ENCODE data around the gene SEMA3E. TPM values are rescaled to one million over a fixed set of nuclear protein-coding genes. Genes with fewer than 3 reads are reported as not detected.
A peak's percentile ranks its signal among the peaks of the same experiment; 100 is the strongest.

SEMA3E gene
- total and polyA plus RNA-seq, 10 of the 15 experiments (the other 5 are each of a cell fraction or from before 2014, with no cell fraction given), result 0.08 to 2.0 (median 0.82) TPM

DNA sequence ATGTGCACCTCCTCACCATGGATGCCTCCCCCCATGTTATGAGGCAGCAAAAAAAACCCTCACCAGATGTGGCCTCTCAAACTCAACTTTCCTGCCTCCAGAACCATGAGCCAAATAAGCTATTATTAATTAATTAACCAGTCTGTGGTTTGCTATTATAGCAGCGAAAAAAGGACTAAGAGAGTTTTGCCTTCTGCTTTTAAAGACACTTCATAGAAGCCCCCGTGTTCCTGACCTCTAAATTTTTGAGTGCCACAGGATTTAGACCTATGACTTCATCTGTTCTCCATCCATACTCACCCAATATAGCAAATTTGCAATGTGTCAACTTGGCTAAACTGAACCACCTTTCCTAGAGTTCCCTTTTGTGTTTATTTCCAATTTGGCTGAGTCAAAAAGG is 9.2 kb upstream of the SEMA3E start:
- intact Hi-C loops (cut with micrococcal nuclease; ENCODE audit: unreplicated experiment) (loop anchor here (10.0 kb wide), 1 partner anchor 843 kb away; no protein-coding TSS in a partner anchor), in situ Hi-C loops (cut with MboI) (loop anchor here (10.0 kb wide), 1 partner anchor 253 kb away; no protein-coding TSS in a partner anchor)
- CTCF ChIA-PET, result interaction anchor here (0.9 to 1.2 kb wide), 3 partner anchors 244 to 849 kb away, joined by 3 to 4 read pairs (median 4); no protein-coding TSS in a partner anchor
- no peak overlapping the region for H2AFZ ChIP-seq (ENCODE audit: control insufficient read depth, low read depth, low read length)
- no peaks in the 10 kb centered on the region for H3K4me1 ChIP-seq (ENCODE audit: control insufficient read depth, insufficient read depth, low read length)
- H3K9ac ChIP-seq (ENCODE audit: control insufficient read depth, insufficient read depth, low read length), result no peak overlapping the region
- H3K27ac ChIP-seq (ENCODE audit: control insufficient read depth, insufficient read depth), result no peak overlapping the region
- no peaks in the 10 kb centered on the region for H3K36me3 ChIP-seq (ENCODE audit: control insufficient read depth in 2 of 2, insufficient read depth in 2 of 2, low read length in 1 of 2)
- DNase-seq (ENCODE audit: low read depth, low spot score) (no peak), ATAC-seq (no peak), FAIRE-seq (no peak)
- H3K9me3 ChIP-seq (replicated peaks; ENCODE audit: control insufficient read depth, insufficient read depth, low read length), result no peaks in the 10 kb centered on the region
- no peak overlapping the region for H3K4me2 ChIP-seq (ENCODE audit: control insufficient read depth, insufficient read depth)
- H3K4me3 ChIP-seq, result no peak overlapping the region
- H4K20me1 ChIP-seq (ENCODE audit: control insufficient read depth, insufficient read depth), result no peaks in the 10 kb centered on the region
- no peaks in the 10 kb centered on the region for H3K79me2 ChIP-seq (ENCODE audit: control insufficient read depth, insufficient read depth, low read length)
- WGBS (ENCODE audit: insufficient coverage, insufficient replicate concordance, low lambda C conversion rate, missing lambda C conversion rate), result 0% methylated on average over 2 of the region's 2 CpGs
- no TSS peak for BruUV-seq (replicated peaks)
- SMC1A ChIA-PET (ENCODE audit: uncharacterized antibody, unreplicated experiment), result interaction anchor here (0.6 to 1.3 kb wide), 6 partner anchors 41 to 270 kb away, joined by 3 read pairs; no protein-coding TSS in a partner anchor
- TF ChIP-seq SMC3 (IDR thresholded peaks at IDR 0.05; ENCODE audit: borderline replicate concordance, low read length), result no peak
- no peaks in the 10 kb centered on the region for H3K27me3 ChIP-seq (replicated peaks in 1 of 2; ENCODE audit: control insufficient read depth in 2 of 2, insufficient read depth in 2 of 2, low read length in 1 of 2)
- POLR2A ChIA-PET, result no interaction called here
- RAD21 ChIA-PET (ENCODE audit: unreplicated experiment), result interaction anchor here (1.1 to 1.4 kb wide), 2 partner anchors 25 to 246 kb away, joined by 3 to 5 read pairs; no protein-coding TSS in a partner anchor

DNA sequence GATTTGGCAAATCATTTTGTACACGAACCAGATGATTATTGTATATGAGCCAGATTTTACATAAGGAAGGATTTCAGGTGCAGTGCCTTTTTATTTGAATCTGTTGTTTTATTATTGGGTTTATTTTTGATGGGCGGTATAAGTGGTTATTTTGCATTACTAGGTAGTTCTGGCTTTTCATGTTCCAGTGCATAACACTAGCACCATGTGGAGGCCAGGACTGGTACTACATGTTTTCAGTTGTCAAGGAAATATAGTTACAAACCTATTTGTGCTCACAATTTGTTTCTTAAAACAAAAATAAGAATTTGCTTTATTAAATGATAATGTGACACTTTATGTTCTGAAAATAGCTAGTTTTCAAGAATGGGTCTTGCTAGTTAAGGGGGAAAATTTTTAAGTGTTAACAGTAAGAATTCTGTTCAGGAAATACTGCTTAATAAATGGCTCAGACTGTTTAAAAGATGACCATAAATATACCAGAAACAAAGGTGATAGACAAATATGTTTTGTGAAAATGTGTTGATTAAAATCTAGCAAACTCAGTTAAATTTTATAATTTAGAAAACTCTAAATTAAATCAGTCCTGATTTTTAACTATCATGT is 7.1 kb upstream of the SEMA3E start:
- Histone ChIP-seq H3K27ac (ENCODE audit: control insufficient read depth, insufficient read depth) (no peak overlapping the region), H3K36me3 (ENCODE audit: control insufficient read depth in 2 of 2, insufficient read depth in 2 of 2, low read length in 1 of 2) (no peaks in the 10 kb centered on the region), H3K4me3 (no peak overlapping the region), H3K4me1 (ENCODE audit: control insufficient read depth, insufficient read depth, low read length) (no peaks in the 10 kb centered on the region), H3K79me2 (ENCODE audit: control insufficient read depth, insufficient read depth, low read length) (no peaks in the 10 kb centered on the region), H3K9me3 (replicated peaks; ENCODE audit: control insufficient read depth, insufficient read depth, low read length) (no peaks in the 10 kb centered on the region), H3K4me2 (ENCODE audit: control insufficient read depth, insufficient read depth) (no peak overlapping the region), H3K27me3 (replicated peaks in 1 of 2; ENCODE audit: control insufficient read depth in 2 of 2, insufficient read depth in 2 of 2, low read length in 1 of 2) (no peaks in the 10 kb centered on the region; a peak in 1 of 4 replicates), H2AFZ (ENCODE audit: control insufficient read depth, low read depth, low read length) (no peak overlapping the region), H3K9ac (ENCODE audit: control insufficient read depth, insufficient read depth, low read length) (no peak overlapping the region), H4K20me1 (ENCODE audit: control insufficient read depth, insufficient read depth) (no peaks in the 10 kb centered on the region)
- in situ Hi-C loops (cut with MboI) (loop anchor here (10.0 kb wide), 1 partner anchor 251 kb away; no protein-coding TSS in a partner anchor), intact Hi-C loops (cut with micrococcal nuclease; ENCODE audit: unreplicated experiment) (loop anchor here (1.0 to 10.0 kb wide), 2 partner anchors 245 to 841 kb away; no protein-coding TSS in a partner anchor)
- DNase-seq (ENCODE audit: low read depth, low spot score) (peak; percentile 7), FAIRE-seq (no peak), ATAC-seq (peak; percentile 80)
- CTCF ChIA-PET, result interaction anchor here (0.7 to 1.4 kb wide), 9 partner anchors 17 to 847 kb away, joined by 3 to 14 read pairs (median 3); no protein-coding TSS in a partner anchor
- RAD21 ChIA-PET (ENCODE audit: unreplicated experiment), result interaction anchor here (0.6 to 1.0 kb wide), 2 partner anchors 244 to 890 kb away, joined by 3 to 4 read pairs; no protein-coding TSS in a partner anchor
- TF ChIP-seq, protein P1, sequence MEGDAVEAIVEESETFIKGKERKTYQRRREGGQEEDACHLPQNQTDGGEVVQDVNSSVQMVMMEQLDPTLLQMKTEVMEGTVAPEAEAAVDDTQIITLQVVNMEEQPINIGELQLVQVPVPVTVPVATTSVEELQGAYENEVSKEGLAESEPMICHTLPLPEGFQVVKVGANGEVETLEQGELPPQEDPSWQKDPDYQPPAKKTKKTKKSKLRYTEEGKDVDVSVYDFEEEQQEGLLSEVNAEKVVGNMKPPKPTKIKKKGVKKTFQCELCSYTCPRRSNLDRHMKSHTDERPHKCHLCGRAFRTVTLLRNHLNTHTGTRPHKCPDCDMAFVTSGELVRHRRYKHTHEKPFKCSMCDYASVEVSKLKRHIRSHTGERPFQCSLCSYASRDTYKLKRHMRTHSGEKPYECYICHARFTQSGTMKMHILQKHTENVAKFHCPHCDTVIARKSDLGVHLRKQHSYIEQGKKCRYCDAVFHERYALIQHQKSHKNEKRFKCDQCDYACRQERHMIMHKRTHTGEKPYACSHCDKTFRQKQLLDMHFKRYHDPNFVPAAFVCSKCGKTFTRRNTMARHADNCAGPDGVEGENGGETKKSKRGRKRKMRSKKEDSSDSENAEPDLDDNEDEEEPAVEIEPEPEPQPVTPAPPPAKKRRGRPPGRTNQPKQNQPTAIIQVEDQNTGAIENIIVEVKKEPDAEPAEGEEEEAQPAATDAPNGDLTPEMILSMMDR (IDR thresholded peaks at IDR 0.05 in 2 of 3, conservative IDR thresholded peaks at IDR 0.05 in 1 of 3; ENCODE audit: control insufficient read depth in 2 of 3, extremely low read depth in 1 of 3, insufficient read depth in 1 of 3, low read depth in 3 of 3, low read length in 3 of 3), result peak; percentile 80 to 89 (median 82); a peak in 5 of 6 replicates
- TF ChIP-seq RUNX3 (IDR thresholded peaks at IDR 0.05; ENCODE audit: low read length) (no peak), CHD2 (IDR thresholded peaks at IDR 0.05; ENCODE audit: borderline replicate concordance, low read depth, low read length) (no peak), TCF12 (IDR thresholded peaks at IDR 0.05; ENCODE audit: low read depth, low read length) (no peak), FOXK2 (IDR thresholded peaks at IDR 0.05) (no peak), RAD21 (IDR thresholded peaks at IDR 0.05; ENCODE audit: insufficient read depth, low read depth, low read length) (peak; percentile 96), ZSCAN29 (IDR thresholded peaks at IDR 0.05) (no peak), DPF2 (IDR thresholded peaks at IDR 0.05) (no peak), KDM1A (IDR thresholded peaks at IDR 0.05; ENCODE audit: borderline replicate concordance) (no peak), SMC3 (IDR thresholded peaks at IDR 0.05; ENCODE audit: borderline replicate concordance, low read length) (peak; percentile 84; the same call in 1 of the 2 replicates)
- TF ChIP-seq, protein P2, sequence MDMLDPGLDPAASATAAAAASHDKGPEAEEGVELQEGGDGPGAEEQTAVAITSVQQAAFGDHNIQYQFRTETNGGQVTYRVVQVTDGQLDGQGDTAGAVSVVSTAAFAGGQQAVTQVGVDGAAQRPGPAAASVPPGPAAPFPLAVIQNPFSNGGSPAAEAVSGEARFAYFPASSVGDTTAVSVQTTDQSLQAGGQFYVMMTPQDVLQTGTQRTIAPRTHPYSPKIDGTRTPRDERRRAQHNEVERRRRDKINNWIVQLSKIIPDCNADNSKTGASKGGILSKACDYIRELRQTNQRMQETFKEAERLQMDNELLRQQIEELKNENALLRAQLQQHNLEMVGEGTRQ (IDR thresholded peaks at IDR 0.05; ENCODE audit: borderline replicate concordance, low read depth, low read length), result no peak
- POLR2A ChIA-PET, result no interaction called here
- SMC1A ChIA-PET (ENCODE audit: uncharacterized antibody, unreplicated experiment), result interaction anchor here (1.0 to 1.5 kb wide), 4 partner anchors 19 to 277 kb away, joined by 3 read pairs; no protein-coding TSS in a partner anchor
- WGBS (ENCODE audit: insufficient coverage, insufficient replicate concordance, low lambda C conversion rate, missing lambda C conversion rate), result 2% methylated on average over 2 of the region's 2 CpGs
- BruUV-seq (replicated peaks), result no TSS peak

Data from GM12878 (cell line).